Right lobe of liver (tissue), 6 donors: Measurements from ENCODE around the gene CNIH3. TPM values are rescaled to one million over a fixed set of nuclear protein-coding genes. Genes with fewer than 3 reads are reported as not detected.
"Not testable (repeated sequence)": the region's sequence is repeated elsewhere in the genome, so short reads cannot be mapped to it uniquely, and the experiment has no call there.

Experiments
- ATAC-seq, 4 donors: fragments of 200-7000 bp; cut with Tn5 transposase; one replicate each; pipeline ENCODE4 v1.9.1; 2020; ENCODE audit warnings: mild to moderate bottlenecking in 4 of 4, moderate library complexity in 4 of 4
- DNase-seq, 3 donors: peaks; one replicate each; pipeline ENCODE4 v3.0.0-alpha.2; 2020
- H3K27ac ChIP-seq, 3 donors: fragments of 200-600 bp; one replicate each; pipeline ENCODE4 v1.8.0; 2022
- H3K27me3 ChIP-seq, 2 donors: fragments of 200-600 bp; one replicate each; pipeline ENCODE4 v1.8.0; 2022
- H3K36me3 ChIP-seq, 4 donors: fragments of 200-600 bp; sonication (generic) in 1 of 4; one replicate each; pipeline versions ENCODE4 v1.5.1 to v1.8.0; 2017 to 2022; ENCODE audit warnings: control low read depth in 1 of 4
- H3K4me1 ChIP-seq, 4 donors: fragments of 200-600 bp; sonication (generic) in 1 of 4; one replicate each; pipeline versions ENCODE4 v1.5.1 to v1.8.0; 2017 to 2022; ENCODE audit warnings: control low read depth in 1 of 4
- H3K4me3 ChIP-seq, 3 donors: fragments of 200-600 bp; one replicate each; pipeline ENCODE4 v1.8.0; 2022
- H3K9me3 ChIP-seq, 4 donors: fragments of 200-600 bp; sonication (generic) in 1 of 4; one replicate each; pipeline versions ENCODE4 v1.5.1 to v1.8.0; 2017 to 2022; ENCODE audit warnings: control low read depth in 1 of 4
- CTCF ChIP-seq, 4 donors: fragments of 200-600 bp in 3 of 4; fragments of 450-650 bp in 1 of 4; IDR thresholded peaks; one replicate each; pipeline versions ENCODE4 v1.5.1 to v1.8.0; 2016 to 2022; ENCODE audit warnings: antibody characterized with exemption in 4 of 4, mild to moderate bottlenecking in 2 of 4
- POLR2A ChIP-seq: fragments of 450-650 bp; IDR thresholded peaks from one replicate; pipeline ENCODE4 v1.6.1; 2017; ENCODE audit warnings: antibody characterized with exemption, mild to moderate bottlenecking
- WGBS: methylation state at CpG from one replicate; pipeline ENCODE4 v1.1.6; 2018; ENCODE audit warnings: low coverage, low lambda C conversion rate; ENCODE audit not compliant: insufficient coverage; ENCODE audit errors: missing lambda C conversion rate; 5-methylcytosine and 5-hydroxymethylcytosine counted together
- intact Hi-C, 2 donors: fragments of 100-400 bp; cut with DNase I; formaldehyde crosslinking; loops; one replicate each; pipeline versions ENCODE4 v1.11.2 to v1.14.1; 2022
- total RNA-seq, 6 experiments: library from RNA; depleted of rRNA in 2 of 6; stranded (reverse); fragments of >200 nt in 2 of 6; fragmentation: NEBNext Ultra II Directional in 3 of 6; extraction: Animal tissue kit (Norgen Biotek cat#: 25700) in 3 of 6; gene quantifications; one replicate each; pipeline versions ENCODE4 v1.1.0 to v1.2.4, GENCODE V29; 2016 to 2023
- donor health status: DM: no; HTN: yes; CAD: no.
- donor health status: DM: no; HTN: no; CAD: no.
- donor health status: DM: no; HTN: no; CAD: no.
- donor health status: DM: no; HTN: yes; CAD: no.
- donor health status: DM: no; HTN: yes; CAD: no.

The CNIH3 gene
- total RNA-seq, 6 experiments from 2014 or later, result 0.12 to 1.6 (median 0.55) TPM

GRCh38 chr1:224707843-224708725 lies 92.0 kb downstream of the CNIH3 start:
- intact Hi-C loops, result no loop called here
- WGBS, result 32% methylated on average over 7 of the region's 7 CpGs

GRCh38 chr1:224710196-224710595 lies 94.1 kb downstream of the CNIH3 start:
- 58% methylated on average over 3 of the region's 3 CpGs for WGBS
- intact Hi-C loops, result no loop called here
- TF ChIP-seq POLR2A (no peak), CTCF (IDR thresholded peaks at IDR 0.05) (no peak)
- DNase-seq, result no peak
- no peak overlapping the region for H3K27ac ChIP-seq
- ATAC-seq, result no peak
- H3K4me3 ChIP-seq, result no peak overlapping the region
- H3K36me3 ChIP-seq, result no peaks in the 10 kb centered on the region
- no peaks in the 10 kb centered on the region for H3K27me3 ChIP-seq
- H3K9me3 ChIP-seq, result no peaks in the 10 kb centered on the region
- H3K4me1 ChIP-seq, result no peaks in the 10 kb centered on the region

More at GRCh38 chr1:224707843-224708725, 92.0 kb downstream of the CNIH3 start:
- H3K4me3 ChIP-seq, result no peak overlapping the region
- TF ChIP-seq CTCF (IDR thresholded peaks at IDR 0.05) (no peak), POLR2A (no peak)
- H3K36me3 ChIP-seq, result no peaks in the 10 kb centered on the region
- no peaks in the 10 kb centered on the region for H3K4me1 ChIP-seq
- peak overlapping the region in 1 of 3 donors; percentile 45 for H3K27ac ChIP-seq
- DNase-seq (peak in 2 of 3 donors; percentile 49 to 55), ATAC-seq (peak; percentile 77 to 87 (median 81))
- no peaks in the 10 kb centered on the region for H3K9me3 ChIP-seq
- H3K27me3 ChIP-seq, result no peaks in the 10 kb centered on the region

GRCh38 chr1:224711231-224711756 lies 95.2 kb downstream of the CNIH3 start:
- intact Hi-C loops, H3K36me3 ChIP-seq, H3K27ac ChIP-seq, H3K27me3 ChIP-seq, H3K9me3 ChIP-seq, DNase-seq, H3K4me3 ChIP-seq, ATAC-seq, H3K4me1 ChIP-seq: not testable (repeated sequence)
- WGBS, result 73% methylated on average over 3 of the region's 4 CpGs

- H3K27me3 ChIP-seq, result no peaks in the 10 kb centered on the region
- no peak for DNase-seq
- no peak overlapping the region for H3K4me3 ChIP-seq
- no peak for ATAC-seq
- no peak for TF ChIP-seq POLR2A
- no peaks in the 10 kb centered on the region for H3K9me3 ChIP-seq
- no peaks in the 10 kb centered on the region for H3K4me1 ChIP-seq
- WGBS, result 25% methylated on average over 3 of the region's 3 CpGs
- H3K27ac ChIP-seq, result no peak overlapping the region
- intact Hi-C loops, result no loop called here
- no peaks in the 10 kb centered on the region for H3K36me3 ChIP-seq
Observed at GRCh38 chr1:224711876-224712275, 95.8 kb downstream of the CNIH3 start.

- Histone ChIP-seq H3K27me3 (no peaks in the 10 kb centered on the region), H3K4me1 (no peaks in the 10 kb centered on the region), H3K9me3 (no peaks in the 10 kb centered on the region), H3K27ac (no peak overlapping the region), H3K36me3 (no peaks in the 10 kb centered on the region), H3K4me3 (no peak overlapping the region)
- ATAC-seq (peak in 1 of 4 donors; percentile 60), DNase-seq (no peak)
- intact Hi-C loops, result no loop called here
- TF ChIP-seq POLR2A, result no peak
- TF ChIP-seq CTCF (IDR thresholded peaks at IDR 0.05), result no peak
- 79% methylated on average over 1 of the region's 1 CpG for WGBS
Observed at GRCh38 chr1:224713228-224713627, 97.1 kb downstream of the CNIH3 start.
